Heart left ventricle (tissue), 16 donors: ENCODE data around the gene DOCK8. TPM values are rescaled to one million over a fixed set of nuclear protein-coding genes. Genes with fewer than 3 reads are reported as not detected.

Experiments
- ATAC-seq, 4 donors: fragments of 200-7000 bp; cut with Tn5 transposase; one replicate each; pipeline ENCODE4 v1.9.1; 2020 to 2022; ENCODE audit warnings: moderate library complexity in 4 of 4, mild to moderate bottlenecking in 3 of 4, moderate number of reproducible peaks in 1 of 4
- DNase-seq, 5 donors: peaks; one replicate each; pipeline ENCODE4 v3.0.0-alpha.2; 2020
- H3K27ac ChIP-seq, 12 donors: fragments of 200-600 bp; sonication (generic) in 4 of 12; one replicate each; pipeline versions ENCODE4 v1.5.0 to v1.8.0; 2016 to 2022; ENCODE audit warnings: mild to moderate bottlenecking in 2 of 12
- H3K27me3 ChIP-seq, 9 donors: fragments of 200-600 bp; sonication (generic) in 2 of 9; one replicate each; pipeline versions ENCODE4 v1.5.1 to v1.8.0; 2016 to 2022; ENCODE audit warnings: mild to moderate bottlenecking in 3 of 9
- H3K36me3 ChIP-seq, 9 donors: fragments of 200-600 bp; sonication (generic) in 2 of 9; one replicate each; pipeline versions ENCODE4 v1.5.0 to v1.8.0; 2018 to 2022; ENCODE audit warnings: mild to moderate bottlenecking in 2 of 9
- H3K4me1 ChIP-seq, 12 donors: fragments of 200-600 bp; sonication (generic) in 4 of 12; one replicate each; pipeline versions ENCODE4 v1.5.0 to v1.8.0; 2016 to 2022; ENCODE audit warnings: mild to moderate bottlenecking in 3 of 12
- H3K4me3 ChIP-seq, 12 donors: fragments of 200-600 bp; sonication (generic) in 4 of 12; one replicate each; pipeline versions ENCODE4 v1.5.0 to v1.8.0; 2017 to 2022; ENCODE audit warnings: mild to moderate bottlenecking in 9 of 12, moderate library complexity in 4 of 12
- H3K9me3 ChIP-seq, 12 donors: fragments of 200-600 bp; sonication (generic) in 4 of 12; one replicate each; pipeline versions ENCODE4 v1.5.0 to v1.8.0; 2016 to 2022; ENCODE audit warnings: mild to moderate bottlenecking in 1 of 12
- POLR2A ChIP-seq, 2 donors: fragments of 450-650 bp; IDR thresholded peaks; one replicate each; pipeline ENCODE4 v1.6.1; 2017; ENCODE audit warnings: antibody characterized with exemption in 2 of 2, mild to moderate bottlenecking in 2 of 2, moderate library complexity in 2 of 2
- WGBS, 4 donors: extraction: QIAGEN DNeasy Blood & Tissue Kit in 2 of 4; methylation state at CpG; one replicate each; pipeline versions ENCODE4 v1.1.5 to v1.1.7; 2013 to 2018; 5-methylcytosine and 5-hydroxymethylcytosine counted together
- intact Hi-C, 10 donors: fragments of 100-400 bp; cut with DNase I; formaldehyde crosslinking; loops; one replicate each; pipeline versions ENCODE4 v1.11.1 to v1.14.2; 2022
- polyA plus RNA-seq, 2 donors: library from polyadenylated mRNA; stranded (reverse); fragments of 200-250 nt; gene quantifications; one replicate each; pipeline ENCODE4 v1.2.3, GENCODE V29; 2013
- total RNA-seq, 9 donors: library from RNA; depleted of rRNA in 2 of 9; stranded (reverse); fragments of >200 nt in 2 of 9; fragmentation: NEBNext Ultra II Directional in 3 of 9; extraction: Animal tissue kit (Norgen Biotek cat#: 25700) in 3 of 9; gene quantifications; one replicate each; pipeline versions ENCODE4 v1.1.0 to v1.2.4, GENCODE V29; 2016 to 2023
- TF ChIP-seq, protein P1 (sequence below), 12 donors: fragments of 200-600 bp; sonication (generic) in 4 of 12; IDR thresholded peaks; one replicate each; pipeline versions ENCODE4 v1.5.0 to v1.8.0; 2018 to 2022; ENCODE audit warnings: antibody characterized with exemption in 12 of 12, mild to moderate bottlenecking in 5 of 12
- donor health status: ischemic (EF 13 %, LVEDD 7.1; RV severe dilation, severe dysfunction).
- donor health status: healthy with polysubstance abuse.
- donor health status: DM: no; HTN: yes; CAD: no.
- donor health status: DM: no; HTN: no; CAD: no.
- donor health status: ischemic (EF 25% LVEDD 6.9; RV normal size, moderate dysfunction).
- donor health status: ischemic (EF 25% LVEDD 5.7; RV mildly dilated, moderate dysfunction).
- donor health status: healthy.
- donor health status: DM: yes; HTN: yes; CAD: no.
- donor health status: ischemic (EF 35%, LVEDD 5.7; RV mildly dilated, moderate dysfunction).
- donor health status: nonischemic (EF 11% LVEDD 7.7; RV severe dilation, severe dysfunction).
- donor health status: DM: yes; HTN: yes; CAD: no.
- donor health status: PGD.
- donor health status: ischemic (EF 29% LVEDD 5.4; RV normal size, mild dysfunction).
- donor health status: nonischemic (EF 23%, LVEDD 6.1; RV moderate dilation, normal function).

The DOCK8 gene
- total and polyA plus RNA-seq, 11 donors = 1.2 to 36.1 (median 2.4) TPM

DNA sequence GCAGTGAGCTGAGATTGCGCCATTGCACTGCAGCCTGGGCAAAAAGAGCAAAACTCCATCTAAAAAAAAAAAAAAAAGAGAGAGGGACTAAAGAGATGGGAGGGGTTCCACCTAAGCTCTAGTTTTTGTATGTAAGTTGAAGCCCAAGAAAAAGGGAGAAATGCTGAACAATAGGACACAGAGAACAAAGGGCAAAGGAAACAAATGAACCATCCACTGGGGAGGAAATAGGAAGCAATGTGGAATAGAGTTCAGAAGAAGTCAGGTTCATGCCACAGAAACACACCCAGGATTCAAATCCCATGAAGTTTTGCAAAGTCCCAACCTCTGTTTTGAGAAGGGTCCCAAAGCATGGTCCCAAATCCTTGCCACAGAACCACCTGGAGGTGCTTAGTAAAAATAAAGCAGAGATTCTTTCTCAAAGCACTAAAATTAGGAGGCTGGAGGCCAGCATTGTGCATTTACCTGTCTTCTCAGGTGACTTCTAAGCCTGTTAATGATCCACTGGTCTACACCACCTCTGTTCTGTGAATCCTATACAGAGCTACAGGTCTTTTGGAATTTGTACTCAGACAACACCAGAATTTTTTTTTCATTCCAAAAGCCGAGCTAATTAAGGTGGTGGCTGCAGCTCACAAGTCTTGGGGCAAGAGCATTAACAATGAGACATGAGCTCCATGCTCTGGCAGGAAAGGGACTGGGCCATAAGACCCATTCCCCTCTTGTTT is 177.6 kb downstream of the DOCK8 start:
- Histone ChIP-seq H3K27me3 (no peaks in the 10 kb centered on the region), H3K4me1 (no peaks in the 10 kb centered on the region), H3K36me3 (peaks cover 0 to 90% (median 0%) of the 10 kb centered on the region in 9 donors), H3K9me3 (no peaks in the 10 kb centered on the region), H3K4me3 (no peak overlapping the region), H3K27ac (no peak overlapping the region)
- DNase-seq (no peak), ATAC-seq (no peak)
- WGBS, 4 donors = 89 to 98% (median 93%) methylated on average over 2 of the region's 2 CpGs
- intact Hi-C loops = loop anchor here in 2 of 10 donors (5.0 to 10.0 kb wide), 2 partner anchors 220 to 403 kb away; no protein-coding TSS in a partner anchor
- TF ChIP-seq, protein P1, sequence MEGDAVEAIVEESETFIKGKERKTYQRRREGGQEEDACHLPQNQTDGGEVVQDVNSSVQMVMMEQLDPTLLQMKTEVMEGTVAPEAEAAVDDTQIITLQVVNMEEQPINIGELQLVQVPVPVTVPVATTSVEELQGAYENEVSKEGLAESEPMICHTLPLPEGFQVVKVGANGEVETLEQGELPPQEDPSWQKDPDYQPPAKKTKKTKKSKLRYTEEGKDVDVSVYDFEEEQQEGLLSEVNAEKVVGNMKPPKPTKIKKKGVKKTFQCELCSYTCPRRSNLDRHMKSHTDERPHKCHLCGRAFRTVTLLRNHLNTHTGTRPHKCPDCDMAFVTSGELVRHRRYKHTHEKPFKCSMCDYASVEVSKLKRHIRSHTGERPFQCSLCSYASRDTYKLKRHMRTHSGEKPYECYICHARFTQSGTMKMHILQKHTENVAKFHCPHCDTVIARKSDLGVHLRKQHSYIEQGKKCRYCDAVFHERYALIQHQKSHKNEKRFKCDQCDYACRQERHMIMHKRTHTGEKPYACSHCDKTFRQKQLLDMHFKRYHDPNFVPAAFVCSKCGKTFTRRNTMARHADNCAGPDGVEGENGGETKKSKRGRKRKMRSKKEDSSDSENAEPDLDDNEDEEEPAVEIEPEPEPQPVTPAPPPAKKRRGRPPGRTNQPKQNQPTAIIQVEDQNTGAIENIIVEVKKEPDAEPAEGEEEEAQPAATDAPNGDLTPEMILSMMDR (IDR thresholded peaks at IDR 0.05) = no peak
- no peak for TF ChIP-seq POLR2A (IDR thresholded peaks at IDR 0.05)

DNA sequence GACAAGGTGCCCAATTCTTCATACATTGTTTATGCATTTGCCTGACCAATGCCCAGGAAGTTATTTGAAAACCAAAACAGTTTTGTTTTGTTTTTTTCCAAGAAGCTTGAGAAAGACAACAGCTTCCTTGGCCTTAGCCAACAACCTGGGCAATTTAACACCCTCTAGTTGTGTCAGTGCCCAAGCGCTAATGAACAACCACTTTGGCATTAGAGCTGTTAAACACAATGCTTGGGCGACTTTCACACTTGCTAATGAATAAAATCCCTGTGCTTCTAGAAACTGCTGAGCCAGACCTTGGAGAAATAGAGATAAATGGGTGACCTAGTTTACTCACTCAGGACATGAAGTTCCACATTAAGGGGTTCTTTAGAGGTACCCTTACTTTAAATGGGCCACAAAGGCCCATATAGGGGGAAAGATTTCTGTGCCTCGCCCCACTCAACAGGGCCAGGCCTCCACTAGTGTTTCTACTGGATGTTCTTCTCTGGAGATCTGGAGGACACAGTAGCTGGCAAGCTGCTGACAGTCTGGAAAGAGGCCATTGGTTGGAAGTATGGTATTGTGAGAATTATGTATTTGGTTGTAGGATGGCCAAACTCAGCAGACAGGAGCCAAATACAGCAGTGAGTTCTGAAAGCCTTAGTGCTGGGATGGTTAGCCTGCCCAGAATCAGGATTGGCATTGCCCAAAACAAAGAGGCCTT is 179.8 kb downstream of the DOCK8 start:
- no peak for ATAC-seq
- WGBS, 4 donors = 70 to 89% (median 85%) methylated on average over 3 of the region's 3 CpGs
- TF ChIP-seq, protein P1 (IDR thresholded peaks at IDR 0.05) = no peak
- TF ChIP-seq POLR2A (IDR thresholded peaks at IDR 0.05) = no peak
- Histone ChIP-seq H3K4me1 (no peaks in the 10 kb centered on the region), H3K27me3 (no peaks in the 10 kb centered on the region), H3K9me3 (no peaks in the 10 kb centered on the region), H3K27ac (no peak overlapping the region), H3K4me3 (no peak overlapping the region), H3K36me3 (peaks cover 0 to 90% (median 0%) of the 10 kb centered on the region in 9 donors)
- intact Hi-C loops = loop anchor here in 2 of 10 donors (5.0 to 10.0 kb wide), 2 partner anchors 218 to 400 kb away; no protein-coding TSS in a partner anchor
- no peak for DNase-seq

DNA sequence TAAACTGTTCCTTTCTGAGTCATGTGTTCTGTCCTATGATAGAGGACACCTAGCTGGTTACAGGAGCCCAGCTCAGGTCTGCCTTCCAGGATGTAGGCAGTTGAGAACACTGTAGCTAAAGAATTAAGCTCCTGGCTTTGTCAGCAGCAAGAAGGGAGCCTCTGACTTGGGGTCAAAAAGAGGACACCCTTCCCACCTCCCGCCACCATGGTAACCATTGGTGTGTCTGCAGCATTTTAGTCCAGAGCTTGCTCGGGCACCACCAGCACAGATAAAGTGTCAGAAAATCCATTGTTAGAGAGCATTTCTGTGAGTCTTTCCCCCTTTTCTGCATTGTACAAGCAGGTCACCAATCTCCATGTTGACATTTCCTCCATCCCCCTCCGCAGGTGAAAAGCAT is 181.7 kb downstream of the DOCK8 start:
- no peaks in the 10 kb centered on the region for H3K27me3 ChIP-seq
- intact Hi-C loops = loop anchor here in 2 of 10 donors (2.0 to 10.0 kb wide), 2 partner anchors 22 to 398 kb away; no protein-coding TSS in a partner anchor
- TF ChIP-seq, protein P1 (IDR thresholded peaks at IDR 0.05) = no peak
- no peak for TF ChIP-seq POLR2A (IDR thresholded peaks at IDR 0.05)
- ATAC-seq = no peak
- no peaks in the 10 kb centered on the region for H3K9me3 ChIP-seq
- H3K4me1 ChIP-seq = no peaks in the 10 kb centered on the region
- peaks cover 0 to 77% (median 0%) of the 10 kb centered on the region in 9 donors for H3K36me3 ChIP-seq
- no peak for DNase-seq
- no peak overlapping the region for H3K4me3 ChIP-seq
- H3K27ac ChIP-seq = no peak overlapping the region
- WGBS, 4 donors = 90 to 99% (median 96%) methylated on average over 3 of the region's 3 CpGs

DNA sequence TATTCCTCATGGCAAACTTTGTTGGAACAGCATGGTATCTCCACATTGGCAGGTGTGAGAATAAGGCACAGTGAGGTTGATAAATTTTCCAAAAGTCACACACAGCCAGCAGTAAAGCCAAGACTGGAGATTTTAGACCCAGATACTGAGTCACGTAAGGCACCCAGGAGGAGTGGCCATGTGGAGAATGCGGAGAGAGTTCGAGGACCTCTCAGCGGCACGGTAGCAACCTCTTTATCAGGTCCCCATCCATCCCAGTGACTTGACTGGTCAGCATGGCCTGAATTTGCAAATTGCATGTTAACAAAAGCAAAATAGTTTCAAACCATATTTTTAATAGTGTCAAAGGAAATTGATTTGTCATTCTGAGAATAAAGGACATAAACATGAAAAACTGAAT is 183.4 kb downstream of the DOCK8 start:
- intact Hi-C loops = loop anchor here in 1 of 10 donors (10.0 kb wide), 1 partner anchor 397 kb away; no protein-coding TSS in a partner anchor
- 86 to 94% (median 88%) methylated on average over 5 of the region's 5 CpGs for WGBS, 4 donors
- no peak for DNase-seq
- H3K4me1 ChIP-seq = no peaks in the 10 kb centered on the region
- no peak for ATAC-seq
- no peaks in the 10 kb centered on the region for H3K9me3 ChIP-seq
- no peaks in the 10 kb centered on the region for H3K27me3 ChIP-seq
- H3K4me3 ChIP-seq = no peak overlapping the region
- H3K36me3 ChIP-seq = peaks cover 0 to 85% (median 0%) of the 10 kb centered on the region in 9 donors
- no peak overlapping the region for H3K27ac ChIP-seq
- TF ChIP-seq, protein P1 (IDR thresholded peaks at IDR 0.05) = no peak
- TF ChIP-seq POLR2A (IDR thresholded peaks at IDR 0.05) = no peak
